Fibroblast of skin of right biceps (primary cell): ENCODE measurements around the gene REG4.

ENCODE experiments used
- DNase-seq: peaks from one replicate; pipeline ENCODE4 v3.0.0-alpha.2; 2013

The REG4 gene

GRCh38 chr1:119778886-119779560, 32.2 kb downstream of the REG4 start:
- no peak for DNase-seq

DNA sequence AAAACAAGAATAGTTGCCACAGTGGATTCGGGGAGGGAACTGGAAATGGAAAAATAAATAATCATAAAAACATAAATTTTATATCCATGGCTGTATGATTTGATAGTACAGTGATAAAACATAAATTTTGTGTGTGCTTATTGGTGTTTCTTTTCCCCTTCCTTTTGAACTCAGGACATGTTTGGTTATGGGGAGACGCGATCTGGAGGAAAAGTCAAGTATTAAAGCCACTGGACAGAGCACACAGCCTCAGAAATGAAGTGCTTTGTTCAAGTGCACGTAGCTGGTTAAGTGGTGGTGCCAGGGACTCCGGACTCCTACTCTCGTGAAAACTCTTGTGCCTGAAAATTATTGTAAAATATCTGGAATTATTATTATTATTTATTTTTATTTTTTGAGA, 32.9 kb downstream of the REG4 start:
- DNase-seq: no peak

GRCh38 chr1:119774746-119775490, 36.3 kb downstream of the REG4 start:
- DNase-seq: no peak

- DNase-seq: peak; percentile 55
These were observed 37.5 kb downstream of the REG4 start for GRCh38 chr1:119773711-119774241.

DNA sequence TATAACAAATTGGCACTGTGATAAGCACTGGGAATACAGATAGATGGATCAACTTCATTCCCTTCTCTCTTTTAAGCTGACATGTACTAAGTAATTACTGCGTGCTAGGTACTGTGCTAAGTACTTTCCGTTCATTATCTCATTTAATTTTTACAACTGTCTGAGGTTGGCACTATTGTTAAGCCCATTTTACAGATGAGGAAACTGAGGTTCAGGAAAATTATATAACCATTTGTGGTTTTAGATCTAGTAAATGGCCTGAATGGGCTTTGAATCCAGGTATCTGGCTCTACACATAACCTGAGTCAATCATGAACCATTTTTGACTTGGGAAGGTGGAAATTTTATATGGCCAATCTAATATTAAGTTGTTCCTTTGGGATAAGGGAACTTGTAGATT, 39.0 kb downstream of the REG4 start:
- DNase-seq: no peak

DNA sequence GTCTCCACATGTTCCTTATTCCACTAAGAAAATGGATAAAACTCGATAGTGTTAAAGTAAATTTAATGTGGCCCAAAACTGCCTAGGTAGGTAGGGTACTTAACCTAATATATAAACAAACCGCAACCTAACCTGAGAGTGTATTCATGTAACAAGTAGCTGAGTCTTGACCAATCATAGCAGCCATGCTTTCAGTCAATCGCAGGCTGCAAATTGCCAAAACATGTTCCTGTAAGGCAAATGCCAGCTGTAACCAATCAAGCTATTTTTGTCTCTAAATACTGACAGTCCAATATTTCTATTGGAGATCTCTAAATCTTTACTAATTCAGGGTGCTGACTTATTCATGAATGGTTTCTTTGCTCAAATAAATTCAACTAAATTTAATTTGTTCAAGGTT, 39.5 kb downstream of the REG4 start:
- no peak for DNase-seq

- DNase-seq: peak; percentile 25
These were observed 40.2 kb downstream of the REG4 start for GRCh38 chr1:119771016-119771415.

GRCh38 chr1:119768778-119769177, 42.5 kb downstream of the REG4 start, which contains the start of gene HMGCS2:
TSS of gene HMGCS2 (minus strand) at chr1:119768905. CDS start at chr1:119768844, 61 bp downstream.
- DNase-seq: no peak

DNA sequence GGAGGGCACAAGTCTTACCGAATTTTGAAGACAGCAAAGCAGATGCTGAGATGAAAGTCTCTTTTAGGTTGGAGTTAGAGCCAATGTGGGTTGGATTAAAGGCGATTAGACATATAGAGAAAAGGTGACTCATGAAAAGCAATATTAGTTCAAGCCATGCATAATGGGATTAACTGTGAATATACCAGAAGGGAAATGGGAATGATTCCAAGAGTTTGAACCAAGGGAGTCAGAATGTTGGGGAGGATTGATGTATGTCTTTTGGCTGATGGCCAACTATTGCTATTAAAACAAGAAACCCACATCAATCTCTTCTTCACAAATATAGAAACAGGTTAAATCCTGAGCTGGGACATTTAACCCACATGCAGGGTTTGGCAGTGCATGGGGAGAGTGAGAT, 43.8 kb downstream of the REG4 start:
- peak; percentile 38 for DNase-seq

DNA sequence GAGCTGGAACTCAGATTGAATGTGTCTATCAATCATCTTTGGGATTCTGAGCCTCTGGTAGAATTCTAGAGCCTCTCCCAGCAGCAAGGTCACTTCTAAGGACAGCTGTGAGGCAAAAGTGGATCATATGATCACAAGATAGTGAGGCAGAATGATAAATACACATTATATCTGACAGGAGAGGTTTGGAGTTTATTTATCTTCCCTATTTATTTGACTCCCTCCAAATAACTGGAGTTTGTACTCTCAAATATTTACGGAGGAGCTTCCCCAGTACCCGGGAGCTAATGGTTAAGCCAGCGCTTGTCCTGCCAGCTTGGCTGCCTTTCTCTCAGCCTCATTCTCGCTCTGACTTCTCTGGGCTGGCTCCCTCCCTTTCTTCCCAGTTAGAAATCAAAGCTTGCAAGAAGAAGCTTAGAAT, 44.9 kb downstream of the REG4 start:
- DNase-seq: no peak

DNA sequence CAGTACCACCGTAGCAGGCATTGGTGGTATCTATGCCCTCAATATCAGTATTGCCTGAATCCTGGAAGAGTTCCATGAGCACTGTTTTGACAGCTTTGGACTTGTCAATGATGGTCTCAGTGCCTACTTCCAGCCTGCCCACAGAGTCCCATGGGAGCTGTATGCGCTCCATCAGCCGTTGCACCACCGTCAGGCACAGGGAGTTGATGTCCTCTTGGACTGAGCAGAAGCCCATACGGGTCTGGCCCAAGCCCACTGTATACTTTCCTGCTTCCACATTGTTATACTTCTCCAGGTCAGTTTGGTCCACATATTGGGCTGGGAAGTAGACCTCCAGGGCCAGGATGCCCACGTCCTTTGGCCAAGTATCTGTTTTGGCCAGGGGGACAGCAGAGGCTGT, 47.0 kb downstream of the REG4 start:
- no peak for DNase-seq

DNA sequence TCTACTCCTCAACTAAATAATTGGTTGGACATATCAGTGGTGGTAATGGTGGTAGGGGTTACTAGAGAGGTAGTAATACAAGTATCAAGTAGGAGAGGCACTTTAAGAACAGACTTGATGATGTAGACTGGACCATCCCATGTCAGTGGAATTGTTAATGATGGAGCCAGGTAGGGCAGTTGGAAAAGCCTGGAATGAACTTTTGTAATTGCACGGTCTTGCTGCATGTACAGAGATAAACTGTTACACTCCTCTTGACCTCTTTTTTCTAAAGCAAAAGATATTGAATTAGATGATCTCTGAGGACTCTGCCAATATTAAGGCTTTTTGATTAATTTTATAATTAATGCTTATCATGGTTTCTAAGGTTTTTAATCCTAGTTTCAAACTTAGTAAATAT, 48.3 kb downstream of the REG4 start:
- DNase-seq: no peak

GRCh38 chr1:119762409-119762808, 48.9 kb downstream of the REG4 start:
- DNase-seq: no peak

DNA sequence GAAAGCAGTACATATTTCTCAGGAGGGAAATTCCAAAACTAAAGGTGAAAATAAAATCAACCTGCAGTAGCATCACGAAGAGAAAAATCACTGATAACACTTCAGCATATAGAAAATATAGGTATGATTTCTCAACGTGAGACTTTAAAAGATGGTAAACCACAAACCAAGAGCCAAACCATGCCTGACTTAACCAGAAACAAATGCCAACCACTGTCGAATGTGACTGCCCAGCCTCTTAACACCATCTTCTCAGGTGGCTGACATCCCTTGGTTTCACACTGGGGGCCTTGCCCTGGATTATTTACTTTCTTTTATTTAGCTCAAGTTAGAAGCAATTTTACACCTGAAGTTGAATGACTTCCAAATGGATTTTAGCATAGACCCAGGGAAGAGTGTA, 52.7 kb downstream of the REG4 start:
- DNase-seq: no peak

- DNase-seq: no peak
These were observed 58.7 kb downstream of the REG4 start for GRCh38 chr1:119752592-119752991.

DNA sequence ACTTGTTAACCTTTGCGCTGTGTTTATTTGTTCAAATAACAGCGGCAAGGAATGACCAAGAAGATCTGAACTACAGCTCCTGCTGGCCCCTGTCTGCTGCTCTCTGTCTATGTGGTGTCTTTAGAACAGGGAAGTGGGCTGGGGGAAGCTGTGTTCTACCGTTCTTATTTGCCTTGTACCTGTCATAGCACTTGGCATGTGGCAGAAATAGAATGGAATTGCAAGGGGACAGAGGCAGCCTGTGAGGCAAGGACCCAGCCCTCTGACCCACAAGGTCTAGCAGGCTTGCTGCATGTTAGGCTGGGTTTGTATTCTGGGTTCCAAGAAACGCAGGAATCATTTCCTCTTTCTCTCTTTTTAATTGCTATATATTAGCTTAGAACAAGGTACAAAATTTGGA, 63.2 kb downstream of the REG4 start:
- no peak for DNase-seq

DNA sequence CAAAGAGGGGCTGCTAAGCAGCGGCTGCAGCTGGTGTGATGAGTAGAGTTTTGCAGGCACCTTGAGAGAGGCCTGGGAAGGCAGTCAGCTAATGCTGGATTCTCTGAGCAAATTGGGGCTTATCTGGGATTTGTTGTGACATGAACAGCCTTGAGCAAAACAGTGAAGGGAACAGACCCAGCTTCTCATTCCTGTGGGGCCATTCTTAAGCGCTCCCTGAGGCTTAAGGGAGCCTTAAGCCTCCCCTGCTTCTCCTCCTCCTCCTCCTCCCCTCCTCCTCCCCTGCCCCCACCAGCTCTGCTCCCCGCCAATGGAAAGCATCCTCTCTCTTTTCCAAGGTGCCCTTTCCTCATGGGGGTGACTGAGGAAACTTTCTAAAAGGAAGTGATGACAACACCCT, 63.8 kb downstream of the REG4 start:
- no peak for DNase-seq

- no peak for DNase-seq
These were observed 66.2 kb downstream of the REG4 start for GRCh38 chr1:119745034-119745433.

DNA sequence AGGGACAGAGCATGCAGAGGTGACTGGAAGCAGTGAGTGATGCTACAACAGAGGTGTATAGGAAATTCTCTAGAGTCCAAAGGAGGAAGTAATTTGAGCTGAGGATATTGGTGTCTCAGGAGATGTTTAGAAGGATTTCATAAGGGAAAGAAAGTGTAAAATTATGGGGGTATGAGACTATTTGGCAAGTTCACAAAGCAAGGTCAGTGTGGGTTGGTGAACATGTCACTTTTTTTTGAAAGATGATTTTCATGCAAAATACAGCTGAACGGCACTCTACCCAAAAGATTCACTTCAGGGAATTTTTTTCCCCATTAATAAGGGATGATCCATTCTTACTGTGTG, 66.7 kb downstream of the REG4 start:
- no peak for DNase-seq
